Small intestine (tissue), 7 donors: ENCODE data around the gene MAP3K5. TPM values are rescaled to one million over a fixed set of nuclear protein-coding genes. Genes with fewer than 3 reads are reported as not detected.
A peak's percentile ranks its signal among the peaks of the same experiment; 100 is the strongest.
"Not testable (repeated sequence)": the region's sequence is repeated elsewhere in the genome, so short reads cannot be mapped to it uniquely, and the experiment has no call there.

ENCODE experiments used
- DNase-seq, 2 donors: peaks; one replicate each; pipeline versions ENCODE4 v3.0.0 to v3.0.0-alpha.2; 2013
- FAIRE-seq: peaks from 2 replicates; lab custom pipeline; 2012; peaks lifted over from hg19 to GRCh38; lab: Jason Lieb, UNC
- H3K27ac ChIP-seq, 3 donors: one replicate each; pipeline ENCODE4 v1.5.1; 2013; ENCODE audit warnings: low read length in 2 of 3, mild to moderate bottlenecking in 2 of 3, control low read depth in 1 of 3, inconsistent platforms in 1 of 3, low read depth in 1 of 3, moderate library complexity in 1 of 3
- H3K27me3 ChIP-seq, 3 donors: one replicate each; pipeline ENCODE4 v1.6.1; 2013; ENCODE audit warnings: low read length in 3 of 3, inconsistent platforms in 1 of 3; ENCODE audit not compliant: control insufficient read depth in 3 of 3, insufficient read depth in 3 of 3
- H3K36me3 ChIP-seq, 3 donors: one replicate each; pipeline ENCODE4 v1.6.1; 2013; ENCODE audit warnings: low read length in 3 of 3, inconsistent platforms in 1 of 3, low read depth in 1 of 3, mild to moderate bottlenecking in 1 of 3, moderate library complexity in 1 of 3; ENCODE audit not compliant: control insufficient read depth in 3 of 3, insufficient read depth in 2 of 3
- H3K4me1 ChIP-seq, 3 donors: one replicate each; pipeline ENCODE4 v1.6.1; 2013; ENCODE audit warnings: low read length in 2 of 3, inconsistent platforms in 1 of 3, low read depth in 1 of 3, mild to moderate bottlenecking in 1 of 3, moderate library complexity in 1 of 3; ENCODE audit not compliant: control insufficient read depth in 3 of 3, insufficient read depth in 2 of 3
- H3K4me3 ChIP-seq, 3 donors: one replicate each; pipeline ENCODE4 v1.5.1; 2013; ENCODE audit warnings: low read length in 3 of 3, control low read depth in 1 of 3, inconsistent platforms in 1 of 3, low read depth in 1 of 3, mild to moderate bottlenecking in 1 of 3, moderate library complexity in 1 of 3
- H3K9me3 ChIP-seq, 2 donors: one replicate each; pipeline ENCODE4 v1.6.1; 2013; ENCODE audit warnings: low read depth in 1 of 2, low read length in 1 of 2; ENCODE audit not compliant: control insufficient read depth in 2 of 2, insufficient read depth in 1 of 2
- WGBS, 3 donors: extraction: QIAGEN DNeasy Blood & Tissue Kit; methylation state at CpG; one replicate each; pipeline ENCODE4 v1.1.7; 2013; 5-methylcytosine and 5-hydroxymethylcytosine counted together
- polyA plus RNA-seq, 4 donors: library from polyadenylated mRNA; stranded (reverse) in 3 of 4; unstranded in 1 of 4; fragments of 200-250 nt in 3 of 4; fragments of 120-200 nt in 1 of 4; gene quantifications; one replicate each; pipeline versions ENCODE4 v1.2.1 to v1.2.3, GENCODE V29; 2013
- donor health status: healthy with polysubstance abuse.
- donor health status: control.
- donor health status: control.
- donor health status: Bipolar disorder and iron deficiency.
- donor health status: healthy.

MAP3K5 gene
- polyA plus RNA-seq, 4 donors = 5.4 to 9.5 (median 7.0) TPM

- Histone ChIP-seq H3K4me1 (no peaks in the 10 kb centered on the region), H3K27me3 (no peaks in the 10 kb centered on the region), H3K27ac (no peak overlapping the region), H3K4me3 (no peak overlapping the region), H3K36me3 (peaks cover 0 to under 1% (median 0%) of the 10 kb centered on the region in 3 donors), H3K9me3 (no peaks in the 10 kb centered on the region)
- WGBS, 3 donors = 76 to 81% (median 77%) methylated on average over 7 of the region's 7 CpGs
- DNase-seq (no peak), FAIRE-seq (no peak)
These were observed 88.9 kb downstream of the MAP3K5 start for GRCh38 chr6:136703331-136703865.

DNA sequence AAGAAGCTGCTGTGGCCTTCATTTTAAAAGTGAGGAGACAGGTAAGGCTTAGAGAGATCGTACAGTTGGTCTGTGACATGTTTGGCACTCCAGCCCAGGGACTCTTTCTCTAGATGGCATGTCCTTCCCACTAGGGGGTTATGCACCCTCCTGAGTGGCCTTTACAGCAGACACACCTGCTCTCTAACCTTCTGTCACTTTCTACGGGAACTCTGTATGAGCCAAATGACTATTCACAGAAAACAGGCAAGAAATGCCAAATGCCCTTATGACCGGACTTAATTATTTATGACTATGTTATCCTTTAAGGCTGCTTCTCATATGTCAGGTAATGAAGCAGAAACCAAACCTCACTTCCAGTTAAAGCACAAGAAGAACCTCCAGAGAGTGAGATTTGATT is 91.2 kb downstream of the MAP3K5 start:
- Histone ChIP-seq H3K36me3 (peaks cover 0 to 2% (median 0%) of the 10 kb centered on the region in 3 donors), H3K4me3 (no peak overlapping the region), H3K27me3 (no peaks in the 10 kb centered on the region), H3K9me3 (no peaks in the 10 kb centered on the region), H3K27ac (no peak overlapping the region), H3K4me1 (no peaks in the 10 kb centered on the region)
- FAIRE-seq = no peak
- DNase-seq = peak in 1 of 2 donors; percentile 26
- WGBS, 3 donors = 25 to 61% (median 35%) methylated on average over 3 of the region's 3 CpGs

DNA sequence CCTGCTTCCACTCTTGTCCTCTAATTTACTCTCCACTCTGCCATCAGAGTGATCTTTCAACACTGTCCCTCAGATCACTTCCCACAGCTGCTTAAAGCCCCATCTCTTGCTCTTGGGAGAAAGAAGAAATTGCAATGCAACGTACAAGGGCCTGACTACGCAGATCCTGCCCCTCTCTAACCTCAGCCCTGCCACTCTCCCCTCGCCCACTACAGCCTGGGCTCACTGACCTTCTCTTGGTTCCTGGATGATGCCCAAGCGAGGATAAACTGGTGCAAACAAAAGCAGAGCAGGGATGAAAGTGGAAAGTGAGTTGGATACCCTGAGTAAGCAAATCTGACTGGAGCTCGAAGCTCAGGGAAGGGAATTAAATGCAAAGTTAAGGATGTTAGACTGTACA is 92.9 kb downstream of the MAP3K5 start:
- Histone ChIP-seq H3K9me3 (no peaks in the 10 kb centered on the region), H3K27me3 (no peaks in the 10 kb centered on the region), H3K4me3 (no peak overlapping the region), H3K4me1 (no peaks in the 10 kb centered on the region), H3K36me3 (peaks cover 0 to 2% (median 0%) of the 10 kb centered on the region in 3 donors), H3K27ac (no peak overlapping the region)
- WGBS, 3 donors = 78 to 87% (median 86%) methylated on average over 5 of the region's 5 CpGs
- DNase-seq (no peak), FAIRE-seq (no peak)

- no peaks in the 10 kb centered on the region for H3K4me1 ChIP-seq
- FAIRE-seq = no peak
- H3K36me3 ChIP-seq = peaks cover 0 to 3% (median 2%) of the 10 kb centered on the region in 3 donors
- H3K9me3 ChIP-seq = no peaks in the 10 kb centered on the region
- H3K27me3 ChIP-seq = no peaks in the 10 kb centered on the region
- DNase-seq = no peak
- 89 to 94% (median 90%) methylated on average over 7 of the region's 7 CpGs for WGBS, 3 donors
- H3K27ac ChIP-seq = no peak overlapping the region
- H3K4me3 ChIP-seq = no peak overlapping the region
These were observed 95.4 kb downstream of the MAP3K5 start for GRCh38 chr6:136696783-136697364.

GRCh38 chr6:136696238-136696637 is 96.0 kb downstream of the MAP3K5 start:
- no peak for FAIRE-seq
- 62 to 74% (median 71%) methylated on average over 2 of the region's 2 CpGs for WGBS, 3 donors
- no peak overlapping the region for H3K27ac ChIP-seq

GRCh38 chr6:136695412-136695811 is 96.9 kb downstream of the MAP3K5 start:
- WGBS, 3 donors = 90 to 98% (median 98%) methylated on average over 2 of the region's 2 CpGs
- Histone ChIP-seq H3K36me3 (peaks cover 0 to 5% (median 2%) of the 10 kb centered on the region in 3 donors), H3K9me3 (no peaks in the 10 kb centered on the region), H3K4me3 (no peak overlapping the region), H3K27me3 (no peaks in the 10 kb centered on the region), H3K27ac (no peak overlapping the region), H3K4me1 (no peaks in the 10 kb centered on the region)
- DNase-seq (no peak), FAIRE-seq (no peak)

More at GRCh38 chr6:136696238-136696637, 96.0 kb downstream of the MAP3K5 start:
- no peaks in the 10 kb centered on the region for H3K9me3 ChIP-seq
- H3K36me3 ChIP-seq = peaks cover 0 to 3% (median 2%) of the 10 kb centered on the region in 3 donors
- no peak for DNase-seq
- no peaks in the 10 kb centered on the region for H3K27me3 ChIP-seq
- H3K4me3 ChIP-seq = no peak overlapping the region
- no peaks in the 10 kb centered on the region for H3K4me1 ChIP-seq

DNA sequence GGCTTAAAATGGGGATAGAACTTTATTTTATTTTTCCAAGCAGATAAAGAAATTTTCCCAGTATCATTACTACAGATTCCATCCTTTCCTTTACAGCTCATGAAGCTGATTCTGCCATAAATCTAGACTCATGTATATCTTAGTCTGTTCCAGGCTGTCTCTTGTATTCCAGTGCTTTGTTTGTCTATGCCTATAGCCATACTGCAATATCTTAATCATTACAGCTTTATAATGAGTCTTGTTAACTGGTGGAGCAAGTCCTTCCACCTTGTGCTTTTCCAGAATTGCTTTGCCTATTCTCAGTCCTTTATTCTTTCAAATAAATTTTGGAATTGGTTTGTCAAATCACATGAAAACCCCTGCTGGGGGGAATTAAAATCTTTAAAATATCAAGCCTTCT is 99.2 kb downstream of the MAP3K5 start:
- H3K27ac ChIP-seq = no peak overlapping the region
- no peaks in the 10 kb centered on the region for H3K4me1 ChIP-seq
- H3K36me3 ChIP-seq = peaks cover 0 to 8% (median 0%) of the 10 kb centered on the region in 3 donors
- no peaks in the 10 kb centered on the region for H3K27me3 ChIP-seq
- DNase-seq (no peak), FAIRE-seq (no peak)
- H3K9me3 ChIP-seq = no peaks in the 10 kb centered on the region
- H3K4me3 ChIP-seq = no peak overlapping the region

GRCh38 chr6:136687894-136688293 is 104.4 kb downstream of the MAP3K5 start:
- not testable (repeated sequence) for DNase-seq, H3K4me1 ChIP-seq, FAIRE-seq, H3K4me3 ChIP-seq, H3K36me3 ChIP-seq, H3K27ac ChIP-seq, H3K9me3 ChIP-seq, H3K27me3 ChIP-seq
- WGBS, 3 donors = 100% methylated on average over 1 of the region's 1 CpG
